ENCODE measurements around the gene AAMDC. TPM values are rescaled to one million over a fixed set of nuclear protein-coding genes. Genes with fewer than 3 reads are reported as not detected.

Gene AAMDC
- total RNA-seq, 1 donor from 2014 or later = 27.3 TPM

GRCh38 chr11:77791301-77791700, 29.6 kb upstream of the AAMDC start:
- Histone ChIP-seq H3K36me3 (no peaks in the 10 kb centered on the region), H3K4me1 (no peaks in the 10 kb centered on the region), H3K27ac (no peak overlapping the region), H3K9me3 (no peaks in the 10 kb centered on the region), H3K27me3 (no peaks in the 10 kb centered on the region), H3K4me3 (no peak overlapping the region)
- no peak for TF ChIP-seq CTCF (IDR thresholded peaks at IDR 0.05)
- intact Hi-C loops (cut with DNase I) = no loop called here
- ATAC-seq (no peak), DNase-seq (no peak)

GRCh38 chr11:77793972-77794371, 27.0 kb upstream of the AAMDC start:
- Histone ChIP-seq H3K4me1 (peaks cover 3% of the 10 kb centered on the region), H3K36me3 (no peaks in the 10 kb centered on the region), H3K27ac (no peak overlapping the region), H3K4me3 (no peak overlapping the region), H3K9me3 (no peaks in the 10 kb centered on the region), H3K27me3 (no peaks in the 10 kb centered on the region)
- intact Hi-C loops (cut with DNase I) = no loop called here
- ATAC-seq (no peak), DNase-seq (no peak)
- TF ChIP-seq CTCF (IDR thresholded peaks at IDR 0.05) = no peak

- TF ChIP-seq CTCF (IDR thresholded peaks at IDR 0.05) = no peak
- intact Hi-C loops (cut with DNase I) = no loop called here
- Histone ChIP-seq H3K9me3 (no peaks in the 10 kb centered on the region), H3K27me3 (no peaks in the 10 kb centered on the region), H3K4me1 (peaks cover 3% of the 10 kb centered on the region), H3K27ac (no peak overlapping the region), H3K36me3 (no peaks in the 10 kb centered on the region), H3K4me3 (no peak overlapping the region)
- no peak for DNase-seq
- ATAC-seq = no peak
Measured at GRCh38 chr11:77799338-77799737, 21.6 kb upstream of the AAMDC start.

- H3K36me3 ChIP-seq = no peaks in the 10 kb centered on the region
- no peak overlapping the region for H3K27ac ChIP-seq
- no peaks in the 10 kb centered on the region for H3K27me3 ChIP-seq
- intact Hi-C loops (cut with DNase I) = no loop called here
- TF ChIP-seq CTCF (IDR thresholded peaks at IDR 0.05) = no peak
- H3K4me1 ChIP-seq = peaks cover 3% of the 10 kb centered on the region
- no peaks in the 10 kb centered on the region for H3K9me3 ChIP-seq
- ATAC-seq (no peak), DNase-seq (no peak)
- H3K4me3 ChIP-seq = no peak overlapping the region
Measured at GRCh38 chr11:77800449-77800848, 20.5 kb upstream of the AAMDC start.

GRCh38 chr11:77801477-77801876, 19.5 kb upstream of the AAMDC start:
- DNase-seq (no peak), ATAC-seq (no peak)
- no peaks in the 10 kb centered on the region for H3K27me3 ChIP-seq
- H3K9me3 ChIP-seq = no peaks in the 10 kb centered on the region
- intact Hi-C loops (cut with DNase I) = no loop called here
- no peak for TF ChIP-seq CTCF (IDR thresholded peaks at IDR 0.05)
- no peak overlapping the region for H3K4me3 ChIP-seq
- peaks cover 7% of the 10 kb centered on the region for H3K4me1 ChIP-seq
- H3K36me3 ChIP-seq = no peaks in the 10 kb centered on the region
- no peak overlapping the region for H3K27ac ChIP-seq

GRCh38 chr11:77806415-77806814, 14.5 kb upstream of the AAMDC start:
- peaks cover 5% of the 10 kb centered on the region for H3K4me1 ChIP-seq
- H3K9me3 ChIP-seq = no peaks in the 10 kb centered on the region
- no peaks in the 10 kb centered on the region for H3K36me3 ChIP-seq
- no peak overlapping the region for H3K4me3 ChIP-seq
- no peak for TF ChIP-seq CTCF (IDR thresholded peaks at IDR 0.05)
- ATAC-seq (no peak), DNase-seq (no peak)
- no peak overlapping the region for H3K27ac ChIP-seq
- intact Hi-C loops (cut with DNase I) = no loop called here
- no peaks in the 10 kb centered on the region for H3K27me3 ChIP-seq
